GM19240 (cell line): ENCODE results near the gene LRRC4C.

Experiments
- DNase-seq: peaks from one replicate; pipeline ENCODE4 v3.0.0; 2011; ENCODE audit warnings: low spot score; ENCODE audit not compliant: insufficient read length

LRRC4C gene

GRCh38 chr11:41459465-41460401, at the start of gene LRRC4C:
Gene LRRC4C (minus strand): TSS chr11:41459652.
- DNase-seq: no peak

GRCh38 chr11:41508121-41508520, 48.7 kb upstream of the LRRC4C start:
- DNase-seq: no peak

GRCh38 chr11:41499429-41499828, 40.0 kb upstream of the LRRC4C start:
- DNase-seq: no peak

- no peak for DNase-seq
Observed at GRCh38 chr11:41498726-41499125, 39.3 kb upstream of the LRRC4C start.

GRCh38 chr11:41497974-41498373, 38.5 kb upstream of the LRRC4C start:
- DNase-seq: no peak

- no peak for DNase-seq
Observed at GRCh38 chr11:41494716-41495115, 35.3 kb upstream of the LRRC4C start.

GRCh38 chr11:41486424-41486823, 27.0 kb upstream of the LRRC4C start:
- DNase-seq: no peak

- DNase-seq: no peak
Observed at GRCh38 chr11:41483956-41484355, 24.5 kb upstream of the LRRC4C start.

- DNase-seq: no peak
Observed at GRCh38 chr11:41479179-41479578, 19.7 kb upstream of the LRRC4C start.

- no peak for DNase-seq
Observed at GRCh38 chr11:41461057-41461681, 1.7 kb upstream of the LRRC4C start.

- no peak for DNase-seq
Observed at GRCh38 chr11:41458641-41459040, 811 bp downstream of the LRRC4C start.

- no peak for DNase-seq
Observed at GRCh38 chr11:41458154-41458553, 1.3 kb downstream of the LRRC4C start.

GRCh38 chr11:41457216-41458014, 2.0 kb downstream of the LRRC4C start:
- no peak for DNase-seq

- DNase-seq: no peak
Observed at GRCh38 chr11:41456269-41456668, 3.2 kb downstream of the LRRC4C start.

GRCh38 chr11:41451011-41451410, 8.4 kb downstream of the LRRC4C start:
- DNase-seq: no peak

- no peak for DNase-seq
Observed at GRCh38 chr11:41449483-41450050, 9.9 kb downstream of the LRRC4C start.

- no peak for DNase-seq
Observed at GRCh38 chr11:41446566-41446965, 12.9 kb downstream of the LRRC4C start.

GRCh38 chr11:41446107-41446506, 13.3 kb downstream of the LRRC4C start:
- DNase-seq: no peak

GRCh38 chr11:41437006-41437490, 22.4 kb downstream of the LRRC4C start:
- DNase-seq: no peak

- DNase-seq: no peak
Observed at GRCh38 chr11:41435531-41435930, 23.9 kb downstream of the LRRC4C start.

GRCh38 chr11:41431784-41432183, 27.7 kb downstream of the LRRC4C start:
- DNase-seq: no peak
